ENCODE measurements around the gene RASL10B.

The RASL10B gene

DNA sequence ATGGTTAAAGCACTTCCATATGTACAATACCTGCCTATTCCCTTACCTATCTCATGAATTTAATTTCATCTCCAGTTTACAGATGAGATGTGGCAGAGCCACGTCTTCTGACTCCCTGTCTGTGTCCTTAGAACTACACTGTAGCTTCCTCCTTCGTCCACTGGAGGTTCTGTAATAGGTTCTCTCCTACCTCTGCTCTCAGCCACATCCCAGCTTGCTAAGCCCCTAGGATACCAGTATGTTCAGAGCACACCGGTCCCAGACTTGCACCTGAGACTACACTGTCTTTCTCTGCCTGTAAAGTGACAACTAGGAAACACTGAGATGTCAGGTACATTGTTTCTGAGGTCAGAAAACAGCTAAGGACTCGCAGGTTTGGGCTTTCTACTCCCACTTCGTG lies 3.8 kb upstream of the RASL10B start:
- no peaks in the 10 kb centered on the region for H3F3A ChIP-seq (ENCODE audit: low read depth)
- H3K79me2 ChIP-seq (ENCODE audit: insufficient read depth, low read length): no peaks in the 10 kb centered on the region
- no peak overlapping the region for H3K9ac ChIP-seq (ENCODE audit: low read depth, low read length, poor library complexity, severe bottlenecking)
- no peak overlapping the region for H3K4me3 ChIP-seq (ENCODE audit: low read length, poor library complexity, severe bottlenecking)
- H3K9me3 ChIP-seq (ENCODE audit: insufficient read depth, low read depth, low read length): no peaks in the 10 kb centered on the region
- H3K4me1 ChIP-seq (ENCODE audit: insufficient read depth, low read length, poor library complexity, severe bottlenecking): no peaks in the 10 kb centered on the region
- no peaks in the 10 kb centered on the region for H3K27me3 ChIP-seq (ENCODE audit: insufficient read depth, low read length, poor library complexity, severe bottlenecking)
- TF ChIP-seq, protein P1, sequence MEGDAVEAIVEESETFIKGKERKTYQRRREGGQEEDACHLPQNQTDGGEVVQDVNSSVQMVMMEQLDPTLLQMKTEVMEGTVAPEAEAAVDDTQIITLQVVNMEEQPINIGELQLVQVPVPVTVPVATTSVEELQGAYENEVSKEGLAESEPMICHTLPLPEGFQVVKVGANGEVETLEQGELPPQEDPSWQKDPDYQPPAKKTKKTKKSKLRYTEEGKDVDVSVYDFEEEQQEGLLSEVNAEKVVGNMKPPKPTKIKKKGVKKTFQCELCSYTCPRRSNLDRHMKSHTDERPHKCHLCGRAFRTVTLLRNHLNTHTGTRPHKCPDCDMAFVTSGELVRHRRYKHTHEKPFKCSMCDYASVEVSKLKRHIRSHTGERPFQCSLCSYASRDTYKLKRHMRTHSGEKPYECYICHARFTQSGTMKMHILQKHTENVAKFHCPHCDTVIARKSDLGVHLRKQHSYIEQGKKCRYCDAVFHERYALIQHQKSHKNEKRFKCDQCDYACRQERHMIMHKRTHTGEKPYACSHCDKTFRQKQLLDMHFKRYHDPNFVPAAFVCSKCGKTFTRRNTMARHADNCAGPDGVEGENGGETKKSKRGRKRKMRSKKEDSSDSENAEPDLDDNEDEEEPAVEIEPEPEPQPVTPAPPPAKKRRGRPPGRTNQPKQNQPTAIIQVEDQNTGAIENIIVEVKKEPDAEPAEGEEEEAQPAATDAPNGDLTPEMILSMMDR (conservative IDR thresholded peaks at IDR 0.05; ENCODE audit: low read length): no peak
- TF ChIP-seq EZH2phosphoT487 (IDR thresholded peaks at IDR 0.05; ENCODE audit: borderline replicate concordance): no peak
- no peak overlapping the region for H2AFZ ChIP-seq (ENCODE audit: low read length)
- H4K20me1 ChIP-seq (ENCODE audit: insufficient read depth, low read length, poor library complexity, severe bottlenecking): no peaks in the 10 kb centered on the region
- no peak overlapping the region for H3K4me2 ChIP-seq (ENCODE audit: low read depth, low read length, poor library complexity, severe bottlenecking)
- no peaks in the 10 kb centered on the region for H3K9me2 ChIP-seq (replicated peaks; ENCODE audit: low read depth, low read length)
- peaks cover 28% of the 10 kb centered on the region; the same call in 1 of the 2 replicates for H3K36me3 ChIP-seq (ENCODE audit: insufficient read depth, low read length)

GRCh38 chr17:35728551-35728950 lies 2.9 kb upstream of the RASL10B start:
- Histone ChIP-seq H3K79me2 (ENCODE audit: insufficient read depth, low read length) (no peaks in the 10 kb centered on the region), H3K4me2 (ENCODE audit: low read depth, low read length, poor library complexity, severe bottlenecking) (no peak overlapping the region), H3K9me2 (replicated peaks; ENCODE audit: low read depth, low read length) (no peaks in the 10 kb centered on the region), H3K4me3 (ENCODE audit: low read length, poor library complexity, severe bottlenecking) (no peak overlapping the region), H3K36me3 (ENCODE audit: insufficient read depth, low read length) (peaks cover 21% of the 10 kb centered on the region; the same call in 1 of the 2 replicates), H3K4me1 (ENCODE audit: insufficient read depth, low read length, poor library complexity, severe bottlenecking) (no peaks in the 10 kb centered on the region), H2AFZ (ENCODE audit: low read length) (no peak overlapping the region), H3F3A (ENCODE audit: low read depth) (no peaks in the 10 kb centered on the region), H4K20me1 (ENCODE audit: insufficient read depth, low read length, poor library complexity, severe bottlenecking) (no peaks in the 10 kb centered on the region), H3K27me3 (ENCODE audit: insufficient read depth, low read length, poor library complexity, severe bottlenecking) (no peaks in the 10 kb centered on the region), H3K9ac (ENCODE audit: low read depth, low read length, poor library complexity, severe bottlenecking) (no peak overlapping the region), H3K9me3 (ENCODE audit: insufficient read depth, low read depth, low read length) (no peaks in the 10 kb centered on the region)
- TF ChIP-seq, protein P1 (conservative IDR thresholded peaks at IDR 0.05; ENCODE audit: low read length): no peak
- no peak for TF ChIP-seq EZH2phosphoT487 (IDR thresholded peaks at IDR 0.05; ENCODE audit: borderline replicate concordance)

DNA sequence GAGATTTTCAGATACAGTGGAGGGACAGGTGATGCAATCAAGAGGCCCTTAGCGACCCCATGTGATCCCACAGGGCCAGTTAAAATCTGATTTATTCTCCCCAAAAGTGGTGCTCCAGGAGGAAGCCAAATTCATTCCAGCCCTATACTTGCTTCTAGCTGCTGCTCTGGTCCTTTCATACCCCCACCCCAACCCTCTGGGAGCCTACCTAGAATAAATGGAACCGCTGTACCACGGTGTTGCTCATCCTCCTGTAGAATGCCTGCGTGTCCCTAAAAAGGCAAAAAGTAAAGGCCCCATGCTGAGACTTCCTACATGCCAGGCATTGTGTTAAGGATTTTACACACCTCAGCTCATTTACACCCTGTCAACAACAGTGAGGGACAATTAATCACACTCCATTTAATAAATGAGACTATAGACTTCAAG lies 2.0 kb upstream of the RASL10B start:
- Histone ChIP-seq H3K4me1 (ENCODE audit: insufficient read depth, low read length, poor library complexity, severe bottlenecking) (no peaks in the 10 kb centered on the region), H3K36me3 (ENCODE audit: insufficient read depth, low read length) (peaks cover 12% of the 10 kb centered on the region; the same call in 1 of the 2 replicates), H3K9me3 (ENCODE audit: insufficient read depth, low read depth, low read length) (no peaks in the 10 kb centered on the region), H3K4me3 (ENCODE audit: low read length, poor library complexity, severe bottlenecking) (no peak overlapping the region), H4K20me1 (ENCODE audit: insufficient read depth, low read length, poor library complexity, severe bottlenecking) (no peaks in the 10 kb centered on the region), H3K27me3 (ENCODE audit: insufficient read depth, low read length, poor library complexity, severe bottlenecking) (no peaks in the 10 kb centered on the region), H2AFZ (ENCODE audit: low read length) (no peak overlapping the region), H3F3A (ENCODE audit: low read depth) (no peaks in the 10 kb centered on the region), H3K9ac (ENCODE audit: low read depth, low read length, poor library complexity, severe bottlenecking) (no peak overlapping the region), H3K79me2 (ENCODE audit: insufficient read depth, low read length) (no peaks in the 10 kb centered on the region), H3K9me2 (replicated peaks; ENCODE audit: low read depth, low read length) (no peaks in the 10 kb centered on the region), H3K4me2 (ENCODE audit: low read depth, low read length, poor library complexity, severe bottlenecking) (no peak overlapping the region)
- TF ChIP-seq EZH2phosphoT487 (IDR thresholded peaks at IDR 0.05; ENCODE audit: borderline replicate concordance): no peak
- TF ChIP-seq, protein P1 (conservative IDR thresholded peaks at IDR 0.05; ENCODE audit: low read length): no peak
